WTC11 (cell line): Measurements from ENCODE around the gene LCN15.
"Not testable (repeated sequence)": the region's sequence is repeated elsewhere in the genome, so short reads cannot be mapped to it uniquely, and the experiment has no call there.

Experiments used
- ARID4B ChIP-seq: sonication (generic); formaldehyde crosslinking; IDR thresholded peaks from 2 replicates; pipeline ENCODE4 v1.8.0; 2023; ENCODE audit warnings: missing genetic modification reagents, mild to moderate bottlenecking, borderline replicate concordance
- CTCF ChIP-seq: fragments of 200-600 bp; IDR thresholded peaks from 2 replicates; pipeline ENCODE4 v1.8.0; 2022; ENCODE audit warnings: antibody characterized with exemption
- ESRRA ChIP-seq: sonication (generic); formaldehyde crosslinking; IDR thresholded peaks from 2 replicates; pipeline ENCODE4 v1.8.1; 2022; ENCODE audit warnings: mild to moderate bottlenecking, missing genetic modification reagents, borderline replicate concordance
- FOXP1 ChIP-seq: sonication (generic); formaldehyde crosslinking; IDR thresholded peaks from 2 replicates; pipeline ENCODE4 v1.8.0; 2022; ENCODE audit warnings: missing genetic modification reagents, mild to moderate bottlenecking, moderate library complexity, borderline replicate concordance
- TEAD4 ChIP-seq: sonication (generic); formaldehyde crosslinking; IDR thresholded peaks from 2 replicates; pipeline ENCODE4 v1.8.0; 2022; ENCODE audit warnings: mild to moderate bottlenecking, missing genetic modification reagents

DNA sequence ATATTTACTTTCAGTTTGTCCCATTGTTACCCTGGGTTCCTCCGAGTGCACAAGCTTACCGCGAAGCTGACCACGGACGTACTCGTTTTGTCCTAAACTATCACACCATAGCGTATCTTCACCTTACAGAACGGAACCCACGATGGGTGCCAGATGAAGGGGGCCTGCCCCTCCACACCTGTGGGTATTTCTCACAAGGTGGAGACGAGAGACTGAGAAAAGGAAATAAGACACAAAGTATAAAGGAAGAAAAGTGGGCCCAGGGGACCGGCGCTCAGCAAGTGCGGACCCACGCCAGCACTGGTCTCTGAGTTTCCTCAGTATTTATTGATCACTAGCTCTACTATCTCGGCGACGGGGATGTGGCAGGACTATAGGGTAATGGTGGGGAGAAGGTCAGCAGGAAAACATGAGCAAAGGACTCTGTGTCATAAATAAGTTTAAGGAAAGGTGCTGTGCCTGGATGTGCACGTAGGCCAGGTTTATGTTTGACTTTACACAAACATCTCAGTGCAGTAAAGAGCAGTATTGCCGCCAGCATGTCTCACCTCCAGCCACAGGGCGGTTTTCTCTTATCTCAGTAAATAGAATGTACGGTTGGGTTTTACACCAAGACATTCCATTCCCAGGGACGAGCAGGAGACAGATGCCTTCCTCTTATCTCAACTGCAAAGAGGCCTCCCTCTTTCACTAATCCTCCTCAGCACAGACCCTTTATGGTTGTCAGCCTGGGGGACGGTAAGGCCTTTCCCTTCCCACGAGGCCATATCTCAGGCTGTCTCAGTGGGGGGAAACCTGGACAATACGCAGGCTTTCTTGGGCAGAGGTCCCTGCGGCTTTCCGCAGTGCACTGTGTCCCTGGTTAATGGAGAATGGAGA is 24.6 kb upstream of the LCN15 start:
- TF ChIP-seq CTCF; ARID4B (CRISPR knock-in tag); ESRRA (CRISPR knock-in tag); TEAD4 (CRISPR knock-in tag); FOXP1: not testable (repeated sequence)
